Measurements from ENCODE around the gene PHF5A. TPM values are rescaled to one million over a fixed set of nuclear protein-coding genes. Genes with fewer than 3 reads are reported as not detected.
A peak's percentile ranks its signal among the peaks of the same experiment; 100 is the strongest.
"Not testable (repeated sequence)": the region's sequence is repeated elsewhere in the genome, so short reads cannot be mapped to it uniquely, and the experiment has no call there.

PHF5A gene
- total and polyA plus RNA-seq, 2 experiments from 2014 or later: 21.9 to 55.2 TPM

DNA sequence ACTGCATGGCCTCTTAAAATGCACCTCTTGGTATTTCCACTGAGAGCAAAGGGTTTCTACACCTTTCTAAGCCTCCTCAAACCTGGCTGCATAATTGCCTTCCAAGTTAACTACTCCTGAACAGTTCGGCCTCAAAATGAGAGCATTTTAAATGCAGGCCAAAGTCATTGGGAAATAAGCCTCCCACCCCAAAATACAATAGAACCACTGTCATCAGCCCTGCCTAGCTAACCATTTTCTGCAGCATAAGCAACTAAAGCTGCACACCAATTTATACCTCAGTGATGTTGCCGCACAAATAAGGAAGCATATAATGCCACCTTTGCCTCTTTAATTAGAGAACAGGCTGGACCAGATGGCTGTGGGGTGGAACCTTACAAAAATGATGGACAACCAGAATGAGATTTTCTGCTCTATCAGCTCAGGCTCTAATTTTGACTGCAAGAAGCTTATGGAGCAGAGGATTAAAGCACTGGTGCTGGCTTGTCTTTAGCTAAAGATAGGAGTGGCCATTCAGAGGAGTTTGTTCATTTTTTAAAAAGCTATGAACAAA is 26.2 kb downstream of the PHF5A start:
- Histone ChIP-seq H3K4me1 (ENCODE audit: insufficient read depth) (peaks cover 3% of the 10 kb centered on the region), H3K9me3 (ENCODE audit: low read depth) (no peaks in the 10 kb centered on the region), H3K27ac (no peak overlapping the region), H3K9me2 (replicated peaks; ENCODE audit: insufficient read depth) (no peaks in the 10 kb centered on the region), H3K4me3 (no peak overlapping the region), H3K4me2 (peak overlapping the region; percentile 90), H3K27me3 (no peaks in the 10 kb centered on the region), H3K79me2 (peaks cover 86% of the 10 kb centered on the region), H3K36me3 (replicated peaks; ENCODE audit: insufficient read depth, low read depth) (no peaks in the 10 kb centered on the region), H2AFZ (no peak overlapping the region), H4K20me1 (ENCODE audit: insufficient read depth, poor library complexity, severe bottlenecking) (peaks cover 58% of the 10 kb centered on the region)
- TF ChIP-seq EZH2 (IDR thresholded peaks at IDR 0.05; ENCODE audit: borderline replicate concordance) (no peak), CTCF (IDR thresholded peaks at IDR 0.05; ENCODE audit: poor library complexity) (no peak), EZH2phosphoT487 (IDR thresholded peaks at IDR 0.05; ENCODE audit: low read depth, severe bottlenecking, unreplicated experiment) (no peak)
- no peak for DNase-seq (ENCODE audit: low spot score)
- 96% methylated on average over 2 of the region's 2 CpGs for WGBS (ENCODE audit: low lambda C conversion rate, missing lambda C conversion rate)

GRCh38 chr22:41440511-41440910 is 28.0 kb downstream of the PHF5A start:
- H3K27ac ChIP-seq; H3K9me2 ChIP-seq (replicated peaks; ENCODE audit: insufficient read depth); H2AFZ ChIP-seq; H3K4me2 ChIP-seq; H3K9me3 ChIP-seq (ENCODE audit: low read depth); H3K4me1 ChIP-seq (ENCODE audit: insufficient read depth); H3K4me3 ChIP-seq; DNase-seq (ENCODE audit: low spot score); H3K36me3 ChIP-seq (replicated peaks; ENCODE audit: insufficient read depth, low read depth); H3K27me3 ChIP-seq: not testable (repeated sequence)
- H3K79me2 ChIP-seq: peaks cover 92% of the 10 kb centered on the region
- H4K20me1 ChIP-seq (ENCODE audit: insufficient read depth, poor library complexity, severe bottlenecking): peaks cover 76% of the 10 kb centered on the region
- WGBS (ENCODE audit: low lambda C conversion rate, missing lambda C conversion rate): 93% methylated on average over 5 of the region's 5 CpGs

- no peaks in the 10 kb centered on the region for H3K9me2 ChIP-seq (replicated peaks; ENCODE audit: insufficient read depth)
- H3K4me2 ChIP-seq: no peak overlapping the region
- WGBS (ENCODE audit: low lambda C conversion rate, missing lambda C conversion rate): 94% methylated on average over 7 of the region's 7 CpGs
- H3K4me1 ChIP-seq (ENCODE audit: insufficient read depth): no peaks in the 10 kb centered on the region
- no peak for DNase-seq (ENCODE audit: low spot score)
- H3K27ac ChIP-seq: no peak overlapping the region
- no peak overlapping the region for H2AFZ ChIP-seq
- peaks cover 79% of the 10 kb centered on the region for H3K79me2 ChIP-seq
- H3K36me3 ChIP-seq (replicated peaks; ENCODE audit: insufficient read depth, low read depth): no peaks in the 10 kb centered on the region
- H3K9me3 ChIP-seq (ENCODE audit: low read depth): no peaks in the 10 kb centered on the region
- no peak overlapping the region for H3K4me3 ChIP-seq
- H3K27me3 ChIP-seq: no peaks in the 10 kb centered on the region
- peaks cover 77% of the 10 kb centered on the region for H4K20me1 ChIP-seq (ENCODE audit: insufficient read depth, poor library complexity, severe bottlenecking)
- TF ChIP-seq EZH2phosphoT487 (IDR thresholded peaks at IDR 0.05; ENCODE audit: low read depth, severe bottlenecking, unreplicated experiment) (no peak), CTCF (IDR thresholded peaks at IDR 0.05; ENCODE audit: poor library complexity) (no peak), EZH2 (IDR thresholded peaks at IDR 0.05; ENCODE audit: borderline replicate concordance) (no peak)
These were observed 31.3 kb downstream of the PHF5A start for GRCh38 chr22:41437198-41437597.

DNA sequence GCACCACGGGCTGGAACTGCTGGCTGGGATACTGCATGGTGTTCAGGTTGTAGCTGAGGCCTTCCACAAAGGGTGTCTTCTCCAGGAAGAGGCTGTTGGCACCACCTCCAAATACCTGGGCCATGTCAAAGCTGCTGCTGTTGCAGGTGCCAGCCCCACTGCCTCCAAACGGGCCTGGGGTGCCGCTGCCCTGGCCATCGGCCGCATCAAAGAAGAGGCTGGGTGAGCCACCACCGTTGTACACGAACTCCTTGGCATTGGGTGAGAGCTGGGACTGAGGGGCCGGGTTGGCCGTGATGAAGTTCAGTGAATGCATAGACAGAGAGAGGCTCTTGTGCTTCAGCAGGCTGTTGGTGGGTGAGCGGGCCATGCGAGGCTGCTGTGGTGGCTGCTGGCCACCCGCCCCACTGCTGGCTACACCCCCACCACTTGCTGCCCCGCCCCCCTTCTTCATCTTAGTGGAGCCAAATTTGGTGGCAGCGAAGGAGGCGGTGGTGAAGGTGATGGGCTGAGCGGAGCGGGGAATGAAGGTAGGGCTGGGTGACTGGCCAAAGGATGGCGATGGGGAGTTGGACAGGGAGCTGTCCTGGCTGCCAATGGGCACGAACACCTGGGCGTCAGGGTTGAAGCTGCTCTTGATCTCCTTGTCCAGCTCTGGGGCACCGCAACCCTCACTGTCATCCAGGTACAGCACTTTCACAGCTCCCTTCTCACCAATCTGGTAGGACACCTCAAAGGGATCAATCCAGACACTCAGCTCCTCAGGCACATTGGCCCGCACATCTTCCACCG is 32.0 kb downstream of the PHF5A start:
- H3K4me1 ChIP-seq (ENCODE audit: insufficient read depth): no peaks in the 10 kb centered on the region
- TF ChIP-seq CTCF (IDR thresholded peaks at IDR 0.05; ENCODE audit: poor library complexity): no peak
- no peak for TF ChIP-seq EZH2 (IDR thresholded peaks at IDR 0.05; ENCODE audit: borderline replicate concordance)
- no peak for TF ChIP-seq EZH2phosphoT487 (IDR thresholded peaks at IDR 0.05; ENCODE audit: low read depth, severe bottlenecking, unreplicated experiment)
- peaks cover 72% of the 10 kb centered on the region for H4K20me1 ChIP-seq (ENCODE audit: insufficient read depth, poor library complexity, severe bottlenecking)
- 92% methylated on average over 19 of the region's 23 CpGs for WGBS (ENCODE audit: low lambda C conversion rate, missing lambda C conversion rate)
- no peak overlapping the region for H3K4me3 ChIP-seq
- H3K27me3 ChIP-seq: no peaks in the 10 kb centered on the region
- no peaks in the 10 kb centered on the region for H3K36me3 ChIP-seq (replicated peaks; ENCODE audit: insufficient read depth, low read depth)
- no peaks in the 10 kb centered on the region for H3K9me3 ChIP-seq (ENCODE audit: low read depth)
- no peak overlapping the region for H3K4me2 ChIP-seq
- no peak for DNase-seq (ENCODE audit: low spot score)
- H3K27ac ChIP-seq: no peak overlapping the region
- H3K79me2 ChIP-seq: peaks cover 72% of the 10 kb centered on the region
- H2AFZ ChIP-seq: no peak overlapping the region
- H3K9me2 ChIP-seq (replicated peaks; ENCODE audit: insufficient read depth): no peaks in the 10 kb centered on the region

All from hepatocyte (in vitro differentiated cells).